SW480 (cell line): Measurements from ENCODE around the gene SLC9A8.
"Not testable (repeated sequence)": the region's sequence is repeated elsewhere in the genome, so short reads cannot be mapped to it uniquely, and the experiment has no call there.

ENCODE experiments used
- DNase-seq: peaks from one replicate; pipeline ENCODE4 v3.0.0-alpha.2; 2016; ENCODE audit warnings: low spot score

Gene SLC9A8

DNA sequence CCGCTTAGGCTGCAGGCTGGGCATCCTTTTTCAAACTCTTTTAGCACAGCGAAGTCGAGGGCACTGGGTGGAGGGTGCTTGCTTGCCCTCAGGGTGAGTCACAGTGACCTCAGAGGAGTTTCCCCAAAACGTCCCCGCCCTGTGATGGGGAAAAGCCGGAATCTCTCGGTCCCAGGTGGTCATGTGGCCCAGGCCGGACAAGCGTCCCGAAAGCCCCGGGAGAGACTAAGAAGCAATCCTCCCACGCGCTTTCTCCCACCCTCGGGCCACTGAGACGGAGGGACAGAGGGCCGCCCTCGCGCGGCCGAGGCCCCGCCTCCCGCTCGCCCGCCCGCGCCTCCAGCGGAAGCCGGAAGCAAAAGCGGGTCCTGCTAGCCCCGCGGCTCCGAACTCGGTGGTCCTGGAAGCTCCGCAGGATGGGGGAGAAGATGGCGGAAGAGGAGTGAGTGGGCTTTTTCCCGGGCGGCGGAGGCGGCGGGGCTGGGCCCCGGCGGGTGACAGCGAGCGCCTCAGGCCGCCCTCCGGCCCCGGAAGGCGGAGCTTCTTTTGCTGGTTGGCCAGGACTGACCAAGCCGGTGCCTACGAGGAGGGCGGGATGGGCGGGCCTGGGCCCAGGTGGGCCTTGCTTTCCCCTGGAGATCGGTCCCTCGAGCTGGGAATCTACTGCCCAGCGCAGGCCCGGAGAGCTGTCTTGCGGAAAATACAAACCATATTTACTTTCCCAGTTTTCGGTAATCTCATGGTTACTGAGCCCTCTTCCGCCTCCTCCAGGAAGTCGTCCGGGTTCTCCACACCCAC lies at the start of gene SLC9A8:
Gene SLC9A8, plus strand, starts transcription at position 322 of the 798 bp plus-strand sequence. Its CDS starts 95 bp downstream, at position 417.
- peak; percentile 99 for DNase-seq

- DNase-seq: no peak
Measured at GRCh38 chr20:49762940-49763766, 49.5 kb upstream of the SLC9A8 start.

- no peak for DNase-seq
Measured at GRCh38 chr20:49765413-49765736, 47.3 kb upstream of the SLC9A8 start.

- DNase-seq: no peak
Measured at GRCh38 chr20:49765846-49766541, 46.6 kb upstream of the SLC9A8 start.

- DNase-seq: peak; percentile 82
Measured at GRCh38 chr20:49766979-49767521, 45.6 kb upstream of the SLC9A8 start.

GRCh38 chr20:49768204-49769047 lies 44.2 kb upstream of the SLC9A8 start:
- DNase-seq: peak; percentile 100

DNA sequence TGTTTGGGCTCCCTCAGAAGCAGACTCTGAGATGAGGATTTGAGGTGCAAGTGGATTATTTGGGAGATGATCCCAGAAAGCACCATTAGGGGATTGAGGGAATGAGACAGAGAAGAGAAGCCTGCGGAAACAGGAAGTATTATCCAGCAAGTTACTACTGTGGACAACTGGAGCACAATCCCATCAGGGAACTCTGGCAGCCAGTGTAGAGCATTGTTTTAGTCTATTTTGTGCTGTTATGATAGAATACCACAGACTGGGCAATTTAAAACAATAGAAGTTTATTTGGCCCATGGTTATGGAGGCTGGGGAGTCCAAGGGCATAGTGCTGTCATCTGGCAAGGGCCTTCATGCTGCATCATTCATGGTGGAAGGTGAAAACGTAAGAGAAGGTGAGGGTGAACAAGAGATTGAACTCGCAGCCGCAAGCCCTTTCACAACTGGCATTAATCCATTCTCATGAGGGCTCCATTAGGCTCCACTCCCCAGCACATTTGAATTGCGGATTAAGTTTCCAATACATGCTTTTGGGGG lies 43.5 kb upstream of the SLC9A8 start:
- no peak for DNase-seq

DNA sequence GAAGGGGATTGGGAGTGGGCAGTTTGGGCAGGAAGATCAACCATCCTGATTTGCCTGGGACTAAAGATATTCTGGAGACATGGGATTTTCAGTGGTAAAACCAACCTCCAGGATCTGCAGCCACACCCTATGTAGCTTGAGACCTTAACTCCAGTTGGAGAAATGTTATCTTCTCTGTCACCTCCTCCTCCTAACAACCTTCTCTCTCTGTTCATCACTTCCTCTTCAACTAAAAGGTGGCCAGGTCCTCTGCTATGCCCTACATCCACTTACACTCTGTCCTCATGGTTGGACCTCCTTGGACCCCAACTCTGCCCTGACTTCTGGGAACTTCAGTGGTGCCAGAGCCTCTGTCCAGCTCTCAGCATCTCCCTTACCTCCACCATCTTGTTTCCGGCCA lies 42.0 kb upstream of the SLC9A8 start:
- DNase-seq: no peak

GRCh38 chr20:49774213-49774612 lies 38.4 kb upstream of the SLC9A8 start:
- not testable (repeated sequence) for DNase-seq

DNA sequence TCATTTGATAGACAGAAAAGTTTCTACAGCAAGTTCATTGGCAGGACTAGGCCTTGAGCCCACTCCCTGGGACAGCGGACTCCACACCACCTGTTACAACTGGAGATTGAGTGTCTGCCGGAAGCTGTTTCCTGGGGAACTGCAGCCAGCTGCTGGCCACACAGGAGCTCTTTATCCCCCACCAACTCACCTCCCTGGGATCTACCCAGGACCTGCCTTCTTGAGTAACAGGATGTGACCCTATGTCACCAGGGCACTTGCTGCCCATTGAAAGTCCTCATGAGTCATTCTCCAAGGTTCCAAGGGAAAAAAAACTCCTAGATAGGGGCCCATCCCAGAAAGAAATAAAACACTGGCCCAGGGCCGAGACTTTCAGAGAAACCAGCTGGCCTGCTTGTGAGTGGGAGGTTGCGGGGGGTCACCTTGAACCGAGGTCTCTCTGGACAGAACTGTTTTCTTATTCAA lies 37.4 kb upstream of the SLC9A8 start:
- DNase-seq: peak; percentile 99

DNA sequence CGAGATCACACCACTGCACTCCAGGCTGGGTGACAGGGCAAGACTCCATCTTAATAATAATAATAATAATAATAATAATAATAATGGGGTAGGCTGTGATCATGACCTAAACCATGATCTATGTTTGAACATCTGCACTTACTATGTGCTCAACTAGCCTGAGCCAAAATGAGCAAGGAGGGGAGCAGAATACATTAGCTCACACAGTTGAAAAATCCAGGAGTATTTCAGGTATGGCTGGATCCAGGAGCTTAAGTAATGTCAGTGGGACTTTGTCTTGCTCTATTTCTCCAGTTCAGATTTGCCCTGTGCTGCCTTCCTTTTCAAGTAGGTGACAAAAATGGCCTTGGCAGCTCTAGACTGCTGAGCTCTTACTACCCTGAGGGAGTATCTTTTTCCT lies 32.7 kb upstream of the SLC9A8 start:
- DNase-seq: no peak

GRCh38 chr20:49781676-49782075 lies 31.0 kb upstream of the SLC9A8 start:
- no peak for DNase-seq

GRCh38 chr20:49782439-49782838 lies 30.2 kb upstream of the SLC9A8 start:
- not testable (repeated sequence) for DNase-seq

- not testable (repeated sequence) for DNase-seq
Measured at GRCh38 chr20:49783021-49783995, 29.3 kb upstream of the SLC9A8 start.

DNA sequence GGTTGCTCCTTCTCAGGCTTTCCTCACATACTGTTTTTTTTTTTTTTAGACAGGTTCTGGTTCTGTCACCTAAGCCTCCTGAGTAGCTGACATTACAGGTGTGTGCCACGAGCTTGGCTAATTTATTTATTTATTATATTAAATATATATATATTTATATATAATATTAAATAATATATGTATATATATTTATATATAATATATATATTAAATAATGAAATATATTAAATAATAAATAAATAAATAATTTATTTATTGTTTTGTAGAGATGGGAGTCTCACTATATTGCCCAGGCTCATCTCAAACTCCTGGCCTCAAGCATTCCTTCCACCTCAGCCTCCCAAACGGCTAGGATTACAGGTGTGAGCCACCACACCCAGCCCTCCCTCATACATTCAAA lies 28.3 kb upstream of the SLC9A8 start:
- DNase-seq: no peak

- DNase-seq: no peak
Measured at GRCh38 chr20:49785149-49785851, 27.3 kb upstream of the SLC9A8 start.

- DNase-seq: no peak
Measured at GRCh38 chr20:49785852-49786175, 26.8 kb upstream of the SLC9A8 start.

DNA sequence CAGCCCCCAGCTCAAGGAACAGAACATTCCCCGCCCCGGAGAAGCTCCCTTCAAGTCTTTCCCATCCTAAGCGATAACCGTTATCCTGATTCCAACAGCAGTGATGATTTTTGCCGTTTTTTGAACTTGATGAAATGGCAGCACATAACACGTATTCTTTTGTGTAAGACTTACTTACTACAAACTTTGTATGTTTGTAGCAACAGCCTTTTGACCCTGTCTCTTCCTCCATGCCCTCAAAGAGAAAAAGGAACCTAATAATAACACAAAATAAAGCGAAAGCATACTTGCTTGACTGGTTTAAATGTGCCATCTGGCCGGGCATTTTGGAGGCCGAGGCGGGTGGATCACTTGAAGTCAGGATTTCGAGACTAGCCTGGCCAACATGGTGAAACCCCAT lies 26.4 kb upstream of the SLC9A8 start:
- DNase-seq: no peak

- DNase-seq: no peak
Measured at GRCh38 chr20:49786668-49787370, 25.8 kb upstream of the SLC9A8 start.
